IPS DF 19.7 (cell line): ENCODE results near the gene ATP6V1B1.

Experiments
- DNase-seq: peaks from one replicate; pipeline ENCODE4 v3.0.0-alpha.2; 2013; ENCODE audit warnings: low read depth, low spot score

Gene ATP6V1B1

DNA sequence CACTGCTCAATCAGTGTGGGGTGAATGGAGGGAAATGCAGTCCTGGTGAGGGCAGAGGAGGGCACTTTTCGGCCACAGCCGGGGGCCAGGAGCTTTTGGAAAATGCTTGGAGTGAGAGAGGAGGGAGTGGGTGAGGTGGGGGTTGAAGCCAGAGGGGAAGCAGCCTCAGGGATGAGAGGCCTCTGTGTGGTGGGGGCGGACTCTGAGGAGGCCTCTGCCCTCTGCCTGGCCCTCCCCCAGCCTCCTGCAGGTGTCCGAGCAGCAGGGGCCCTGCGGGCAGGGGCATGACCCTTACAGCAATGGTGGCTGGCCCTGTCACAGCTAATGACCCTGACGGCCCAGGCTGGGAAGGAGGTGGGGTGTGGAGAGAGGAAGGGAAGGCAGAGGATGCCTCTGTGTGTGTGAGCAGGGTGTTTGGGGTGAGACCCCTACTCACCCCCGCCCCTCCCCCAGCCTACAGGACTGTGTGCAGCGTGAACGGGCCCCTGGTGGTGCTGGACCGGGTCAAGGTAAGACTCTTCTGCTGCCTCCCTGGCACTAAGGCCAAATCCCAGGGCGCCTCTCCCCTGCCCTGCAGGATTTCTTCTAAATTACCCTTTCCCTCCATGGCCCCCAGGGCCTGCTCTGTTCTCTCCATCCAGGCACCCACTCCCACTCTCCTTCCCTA, 7.6 kb downstream of the ATP6V1B1 start:
- no peak for DNase-seq

DNA sequence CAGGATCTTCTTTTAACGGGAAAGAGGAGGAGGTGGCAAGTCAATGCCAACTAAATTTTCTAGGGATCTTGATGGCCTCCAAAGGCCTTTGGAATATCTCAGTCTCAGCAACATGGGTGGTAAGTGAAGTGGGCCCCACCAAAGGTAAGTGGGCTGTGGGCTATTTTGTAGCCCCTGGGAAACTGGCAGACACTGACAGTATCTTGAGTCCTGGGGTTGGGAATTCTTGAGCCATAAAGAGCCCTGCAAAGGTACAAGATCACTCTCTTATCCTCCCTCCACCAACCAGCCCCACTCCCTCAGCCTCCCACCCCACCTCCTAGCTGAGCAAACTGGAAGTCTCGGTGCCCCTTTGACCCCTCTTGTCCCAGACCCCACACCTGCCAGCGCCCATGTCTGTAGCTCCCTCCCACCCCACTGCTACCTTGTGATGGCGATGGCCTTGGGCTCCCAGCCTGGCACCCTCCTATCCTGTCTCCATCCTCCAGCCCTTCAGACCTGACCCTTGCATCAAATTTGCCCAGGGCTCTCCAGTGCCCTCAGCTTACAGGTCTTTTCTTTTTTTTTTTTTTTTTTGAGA, 8.5 kb downstream of the ATP6V1B1 start:
- no peak for DNase-seq

DNA sequence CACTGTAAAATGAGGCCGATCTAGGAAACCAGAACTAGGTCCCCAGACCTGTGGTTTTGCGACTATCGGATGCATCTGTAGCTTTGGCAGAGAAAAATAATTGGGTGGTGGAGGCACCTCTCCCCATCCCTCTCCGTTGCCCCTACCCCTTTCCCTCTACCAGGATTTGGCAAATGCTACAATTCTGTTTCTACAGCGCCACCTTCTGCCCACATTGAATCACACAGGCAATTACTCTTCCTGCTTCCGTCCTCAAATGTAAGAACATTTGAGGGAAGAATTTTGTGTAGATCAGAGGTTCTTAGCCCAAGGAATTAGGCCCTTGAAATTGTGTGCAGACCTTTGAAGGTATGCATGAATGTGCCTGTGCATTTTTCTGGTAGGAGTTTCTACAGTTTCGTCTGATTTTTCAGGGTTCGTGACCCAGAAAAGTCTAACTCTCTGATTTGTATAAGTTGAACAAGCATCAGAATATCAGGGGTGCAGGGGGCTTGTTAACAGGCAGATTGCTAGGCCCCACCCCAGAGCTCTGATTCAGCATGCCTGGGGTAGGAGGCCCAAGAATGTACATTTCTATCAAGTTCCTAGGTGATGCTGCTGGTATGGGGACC, 11.2 kb downstream of the ATP6V1B1 start:
- no peak for DNase-seq

DNA sequence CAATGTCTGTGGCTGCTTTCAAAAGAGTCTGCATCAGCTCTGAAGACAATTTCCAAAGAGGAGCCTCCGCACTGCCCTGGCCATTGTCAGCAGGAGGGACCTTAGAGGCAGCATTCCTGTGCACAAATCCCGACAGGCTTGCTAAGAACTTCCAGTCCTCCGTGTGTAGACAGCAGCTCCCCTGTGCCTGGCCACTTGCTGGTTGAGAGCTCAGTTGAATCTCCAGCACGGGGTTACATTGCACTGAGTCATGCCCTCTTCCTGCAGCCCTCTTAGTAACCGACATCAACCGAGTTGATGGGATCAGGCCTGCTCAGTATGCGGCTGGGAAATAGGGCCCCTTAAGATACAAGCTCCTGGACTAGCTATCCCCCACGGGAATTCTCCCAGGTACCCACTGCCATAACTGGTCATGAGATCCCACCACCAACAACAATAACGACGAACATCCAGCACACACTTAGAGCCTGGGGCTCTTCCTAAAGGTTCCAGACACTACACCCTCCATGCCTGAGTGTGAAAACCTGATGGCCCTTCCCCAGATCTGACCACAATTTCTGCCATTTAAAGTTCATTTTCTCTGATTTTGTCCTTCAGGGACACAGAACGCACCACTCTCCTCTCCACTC, 12.0 kb downstream of the ATP6V1B1 start:
- no peak for DNase-seq

DNA sequence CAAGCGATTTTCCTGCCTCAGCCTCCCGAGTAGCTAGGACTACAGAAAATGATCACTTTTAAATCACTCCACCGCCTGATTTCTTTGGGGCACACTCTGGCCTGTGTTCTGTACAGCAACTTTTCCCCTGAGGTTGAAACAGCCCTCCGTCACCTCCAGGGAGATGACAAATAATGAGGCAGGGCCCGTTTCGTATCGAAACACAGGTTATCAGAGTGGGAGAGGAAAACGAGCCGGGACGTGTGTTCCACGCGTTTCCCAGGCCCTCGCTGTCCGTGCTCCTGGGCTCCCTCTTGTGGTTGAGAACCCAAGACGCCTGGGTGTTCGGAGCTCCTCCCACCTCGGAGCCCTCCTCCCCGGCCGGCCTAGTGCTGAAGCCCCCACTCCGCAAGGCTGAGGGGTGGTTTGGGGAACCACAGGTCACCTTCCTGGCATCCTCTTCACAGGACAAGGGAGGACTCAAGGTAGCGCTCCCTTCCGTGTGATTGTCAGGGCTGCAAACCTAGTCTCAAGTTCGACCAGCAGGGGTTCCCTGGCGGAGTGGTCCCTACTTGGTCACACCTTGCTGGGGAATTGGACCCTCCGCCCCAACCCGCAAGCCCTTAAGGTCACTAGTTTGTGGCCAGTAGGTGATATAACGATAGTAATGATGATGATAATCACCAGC, 12.8 kb downstream of the ATP6V1B1 start:
- DNase-seq: no peak

DNA sequence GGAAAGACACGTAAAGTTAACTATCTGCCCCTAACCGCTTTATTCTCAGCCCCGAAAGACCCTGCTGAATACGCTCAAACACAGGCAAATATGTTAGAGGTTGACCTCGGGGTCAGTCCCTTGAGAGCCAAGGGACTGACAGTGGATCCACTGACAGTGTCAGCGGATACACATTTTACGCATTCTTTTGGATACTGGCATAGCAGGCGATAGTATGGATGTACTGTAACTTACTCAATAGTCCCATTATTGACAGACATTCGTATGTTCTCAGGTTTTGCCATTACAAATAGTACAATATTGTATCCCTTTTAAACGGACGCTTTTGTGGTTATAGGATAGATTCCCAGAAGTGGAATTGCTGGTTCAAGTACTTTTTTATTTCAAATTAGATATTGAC, 13.4 kb downstream of the ATP6V1B1 start:
- no peak for DNase-seq

DNA sequence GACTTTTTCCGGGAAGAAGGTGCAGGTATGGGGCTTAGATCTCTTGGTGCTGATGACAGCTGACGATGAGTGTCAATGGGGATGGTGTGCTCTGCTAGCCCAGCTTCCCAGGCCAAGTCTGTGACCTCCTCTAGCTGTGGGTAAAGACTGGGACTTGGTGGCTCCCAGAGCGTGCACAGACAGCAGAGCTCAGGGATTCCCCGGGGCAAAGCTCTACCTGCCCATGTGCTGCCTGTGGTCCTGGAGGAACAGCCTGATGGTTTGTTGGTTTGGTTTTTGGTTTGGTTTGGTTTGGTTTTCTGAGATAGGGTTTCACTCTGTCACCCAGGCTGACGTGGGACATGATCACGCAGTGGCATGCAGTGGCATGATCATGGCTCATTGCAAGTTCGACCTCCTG, 19.2 kb downstream of the ATP6V1B1 start:
- no peak for DNase-seq

DNA sequence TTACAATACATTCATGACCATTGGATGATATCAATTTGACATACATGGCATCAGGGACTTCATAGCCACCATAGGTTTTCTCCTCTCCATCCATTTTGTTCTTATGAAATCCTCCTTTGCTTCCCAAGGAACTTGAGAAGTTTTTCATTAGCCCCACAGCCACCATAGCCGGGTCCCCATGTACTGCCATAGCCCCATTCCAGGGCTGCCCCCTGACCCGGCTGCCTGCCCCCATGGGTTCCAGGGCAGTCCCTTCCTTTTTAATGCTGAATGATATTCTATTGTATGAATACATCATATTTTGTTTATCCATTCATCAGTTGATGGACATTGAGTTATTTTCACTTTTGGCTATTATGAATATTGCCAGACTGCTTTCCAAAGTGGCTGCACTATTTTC, 20.4 kb downstream of the ATP6V1B1 start:
- no peak for DNase-seq

DNA sequence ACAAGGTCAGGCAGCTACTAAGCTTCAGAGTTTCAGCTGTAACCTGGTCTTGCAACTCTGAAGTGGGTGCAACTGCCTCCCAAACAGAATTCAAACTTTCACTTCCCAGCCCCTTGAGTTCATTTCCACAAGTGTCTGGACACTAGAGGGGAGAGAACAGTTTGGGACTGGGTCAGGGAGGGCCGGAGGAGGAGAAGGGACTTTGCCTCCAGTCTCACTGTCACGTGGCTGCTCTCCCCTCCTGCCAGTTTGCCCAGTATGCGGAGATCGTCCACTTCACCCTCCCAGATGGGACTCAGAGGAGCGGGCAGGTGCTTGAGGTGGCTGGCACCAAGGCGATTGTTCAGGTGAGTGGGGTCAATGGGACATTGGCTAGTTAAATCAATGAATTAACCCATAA, 22.1 kb downstream of the ATP6V1B1 start:
- DNase-seq: no peak

DNA sequence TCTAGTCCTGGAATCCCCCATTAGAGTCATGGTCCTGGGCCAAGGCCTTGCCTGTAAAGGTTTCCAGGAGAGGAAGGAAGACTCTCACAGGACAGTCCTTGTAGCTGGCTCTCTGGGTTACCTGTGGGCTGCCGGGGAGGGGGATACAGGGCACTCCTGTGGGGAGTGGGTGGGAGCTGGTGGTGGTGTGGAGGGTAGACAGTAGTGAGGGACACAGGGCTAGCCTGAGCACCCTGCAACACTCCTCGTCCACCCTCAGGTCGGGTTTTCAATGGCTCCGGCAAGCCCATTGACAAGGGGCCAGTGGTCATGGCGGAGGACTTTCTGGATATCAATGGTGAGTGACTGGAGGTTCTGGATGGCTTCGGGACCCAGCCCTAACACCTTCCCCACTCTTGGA, 23.1 kb downstream of the ATP6V1B1 start:
- no peak for DNase-seq

DNA sequence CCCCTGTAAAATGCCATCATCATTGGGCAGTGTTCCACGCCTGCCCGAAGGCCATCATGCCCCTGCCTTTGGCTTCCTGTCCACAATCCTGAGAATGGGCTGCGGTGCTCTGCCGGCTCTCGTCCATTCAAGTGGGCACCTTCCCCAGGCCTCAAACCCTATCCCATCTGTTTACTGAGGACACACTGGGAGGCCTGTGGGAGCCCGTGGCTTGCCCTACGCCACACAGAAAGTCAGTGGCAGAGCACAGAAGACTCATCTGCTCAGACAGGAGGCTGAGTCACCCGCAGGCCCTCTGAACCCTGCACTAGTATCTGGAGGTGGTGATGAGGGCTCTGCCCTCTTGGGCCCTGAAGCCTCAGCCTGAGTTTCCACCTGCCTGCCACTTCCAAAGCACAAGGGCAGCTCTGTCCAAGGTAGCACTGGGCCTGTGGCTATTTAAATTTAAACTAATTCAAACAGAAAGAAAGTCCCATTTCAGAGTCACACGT, 23.6 kb downstream of the ATP6V1B1 start:
- DNase-seq: no peak

DNA sequence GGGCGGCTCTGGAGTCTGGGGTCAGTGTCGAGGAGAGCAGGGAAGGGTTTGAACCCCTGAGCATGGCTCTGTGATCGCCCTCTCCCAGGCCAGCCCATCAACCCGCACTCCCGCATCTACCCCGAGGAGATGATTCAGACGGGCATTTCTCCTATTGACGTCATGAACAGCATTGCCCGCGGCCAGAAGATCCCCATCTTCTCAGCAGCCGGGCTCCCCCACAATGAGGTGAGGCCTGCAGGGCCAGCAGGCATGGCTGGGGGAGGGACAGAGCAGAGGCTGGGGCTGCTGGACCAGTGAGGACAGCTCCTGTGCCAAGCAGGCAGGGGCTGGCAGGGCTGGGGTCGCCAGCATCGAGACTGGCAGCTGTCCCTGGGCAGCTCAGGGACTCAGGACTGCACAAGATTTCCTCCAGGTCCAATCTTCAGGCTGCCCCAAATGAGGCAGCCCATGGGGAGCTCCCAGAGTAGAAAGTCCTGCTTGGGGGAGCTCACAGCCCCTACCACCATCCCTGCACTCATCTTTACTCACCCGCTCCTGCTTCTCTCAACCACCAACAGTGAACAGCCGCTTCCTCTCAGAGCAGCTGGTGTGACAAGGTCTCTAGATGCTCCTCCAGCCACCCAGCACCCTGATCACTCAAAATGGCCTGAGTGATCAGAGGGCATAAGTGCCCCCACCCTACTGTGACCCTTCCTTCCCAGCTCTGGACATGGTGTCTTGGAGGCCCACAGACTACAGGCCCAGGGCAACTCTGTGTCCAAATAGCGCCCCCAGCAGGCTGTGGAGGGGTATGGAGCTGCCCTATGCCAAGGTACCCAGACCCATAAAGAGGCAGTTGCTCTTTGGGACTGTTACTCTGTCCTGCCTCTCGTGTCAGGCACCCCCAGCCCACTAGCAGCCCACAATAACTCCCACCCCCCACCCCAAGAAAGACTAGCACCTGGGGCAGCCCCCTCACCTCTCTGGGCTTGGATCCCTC, 24.4 kb downstream of the ATP6V1B1 start:
- DNase-seq: no peak

DNA sequence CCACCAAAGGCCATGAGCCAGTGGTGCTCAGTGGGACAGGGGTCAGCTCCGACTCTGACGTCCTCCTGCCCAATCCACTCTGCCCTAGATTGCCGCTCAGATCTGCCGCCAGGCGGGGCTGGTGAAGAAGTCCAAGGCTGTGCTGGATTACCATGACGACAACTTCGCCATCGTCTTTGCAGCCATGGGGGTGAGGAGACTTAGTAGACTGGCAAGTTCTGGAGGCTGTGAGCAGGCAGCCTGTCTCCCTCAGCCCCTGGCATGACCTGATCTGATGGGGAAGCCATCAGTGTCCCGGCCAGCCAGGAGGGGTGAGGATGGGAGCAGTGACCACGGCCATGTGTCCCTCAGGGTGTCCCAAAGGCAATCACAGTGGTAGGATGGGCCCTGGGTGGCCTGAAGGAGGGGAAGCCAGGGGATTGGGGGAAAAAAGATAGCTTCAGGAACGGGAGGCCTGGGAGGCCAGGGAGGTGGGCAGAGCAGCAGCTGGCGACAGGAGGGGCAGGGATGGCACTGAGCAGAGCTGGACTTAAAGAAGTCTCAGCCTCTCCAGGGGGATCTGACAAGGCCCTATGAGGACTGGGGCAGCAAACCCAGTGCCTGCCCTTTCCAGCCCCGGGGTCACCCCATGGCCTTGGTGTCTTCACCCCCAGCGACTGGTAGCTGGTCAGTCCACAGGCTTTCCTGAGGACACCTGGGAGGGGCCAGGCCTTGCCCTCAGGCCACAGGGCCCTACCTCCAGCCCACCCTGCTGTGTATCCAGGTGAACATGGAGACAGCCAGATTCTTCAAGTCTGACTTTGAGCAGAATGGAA, 25.3 kb downstream of the ATP6V1B1 start:
- no peak for DNase-seq

DNA sequence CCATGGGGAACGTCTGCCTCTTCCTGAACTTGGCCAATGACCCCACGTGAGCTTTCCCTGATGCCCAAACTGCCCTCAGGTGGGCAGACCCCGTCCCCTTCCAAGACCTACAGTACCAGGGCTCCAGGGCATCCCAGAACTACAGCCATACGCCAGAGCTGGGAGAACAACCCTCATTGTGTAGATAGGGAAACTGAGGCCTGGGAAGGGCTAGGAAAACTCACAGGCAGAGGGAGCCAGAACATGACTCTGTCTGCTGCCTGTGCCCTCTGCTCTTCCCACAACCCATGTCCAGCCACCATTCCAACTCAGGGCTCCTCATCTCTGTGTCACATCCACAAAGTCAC, 25.9 kb downstream of the ATP6V1B1 start:
- no peak for DNase-seq

DNA sequence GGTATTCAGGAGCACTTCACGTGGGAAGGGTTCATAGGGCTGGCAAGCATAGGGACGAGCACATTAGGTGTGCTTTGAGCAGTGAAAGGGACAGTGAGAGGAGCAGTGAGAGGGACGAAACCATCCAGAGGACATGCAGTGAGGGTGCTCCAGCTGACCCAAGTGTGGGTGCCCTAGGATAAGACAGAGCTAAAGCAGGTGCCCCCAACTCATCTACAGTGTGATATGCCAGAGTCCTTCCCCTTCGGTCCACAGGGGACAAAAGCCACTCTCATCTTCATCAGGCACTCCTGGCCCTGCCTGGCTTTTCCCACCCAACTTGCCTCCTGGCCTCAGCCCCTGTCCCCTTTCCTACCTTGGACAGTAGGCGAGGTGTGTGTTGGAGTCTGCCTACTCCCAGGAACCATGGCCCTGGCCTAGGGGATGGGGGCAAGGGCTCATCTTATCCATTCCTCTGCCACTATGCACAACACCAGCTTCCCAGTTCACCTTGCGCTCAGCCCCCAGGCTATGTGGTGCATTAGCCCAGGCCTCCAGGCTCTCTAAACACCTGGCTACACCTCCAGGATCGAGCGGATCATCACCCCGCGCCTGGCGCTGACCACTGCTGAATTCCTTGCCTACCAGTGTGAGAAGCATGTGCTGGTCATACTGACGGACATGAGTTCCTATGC, 26.6 kb downstream of the ATP6V1B1 start:
- no peak for DNase-seq

DNA sequence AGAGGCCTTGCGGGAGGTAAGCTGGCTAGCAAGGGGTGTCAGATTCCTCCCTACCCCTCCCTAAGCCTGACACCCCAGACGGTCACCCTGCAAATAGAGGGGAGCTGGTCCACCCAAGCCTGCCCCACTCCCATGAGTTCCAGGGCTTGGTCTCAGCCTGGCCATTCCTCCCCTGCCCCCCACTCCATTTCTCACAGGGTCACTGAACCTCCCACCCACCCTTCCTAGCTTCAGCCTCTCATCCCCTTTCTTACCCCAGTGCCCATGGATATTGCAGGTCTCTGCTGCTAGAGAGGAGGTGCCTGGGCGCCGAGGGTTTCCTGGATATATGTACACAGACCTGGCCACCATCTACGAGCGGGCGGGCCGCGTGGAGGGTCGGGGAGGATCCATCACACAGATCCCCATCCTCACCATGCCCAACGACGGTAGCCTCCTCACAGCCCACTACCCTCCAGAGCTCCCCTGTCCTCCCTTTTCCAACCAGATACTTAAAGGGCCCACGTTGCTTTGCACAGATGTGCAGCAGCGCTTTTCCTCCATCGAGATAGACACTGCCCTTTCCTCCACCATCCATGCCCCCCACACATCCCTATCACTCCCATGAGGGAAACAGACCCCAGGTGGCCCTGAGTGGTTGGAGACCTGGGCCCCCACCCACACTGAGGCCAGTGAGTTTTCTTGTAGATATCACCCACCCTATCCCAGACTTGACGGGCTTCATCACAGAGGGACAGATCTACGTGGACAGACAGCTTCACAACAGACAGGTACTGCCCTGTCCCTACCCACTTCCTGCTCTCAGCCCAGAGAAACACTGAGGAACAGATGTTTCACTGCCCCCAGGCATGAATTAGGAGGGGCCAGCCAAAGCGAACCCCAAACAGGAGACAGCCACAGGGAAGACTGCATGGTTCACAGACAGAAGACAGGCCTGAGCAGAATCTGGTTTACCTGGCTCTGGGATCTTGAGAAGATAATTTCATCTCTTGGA, 27.5 kb downstream of the ATP6V1B1 start:
- DNase-seq: no peak

DNA sequence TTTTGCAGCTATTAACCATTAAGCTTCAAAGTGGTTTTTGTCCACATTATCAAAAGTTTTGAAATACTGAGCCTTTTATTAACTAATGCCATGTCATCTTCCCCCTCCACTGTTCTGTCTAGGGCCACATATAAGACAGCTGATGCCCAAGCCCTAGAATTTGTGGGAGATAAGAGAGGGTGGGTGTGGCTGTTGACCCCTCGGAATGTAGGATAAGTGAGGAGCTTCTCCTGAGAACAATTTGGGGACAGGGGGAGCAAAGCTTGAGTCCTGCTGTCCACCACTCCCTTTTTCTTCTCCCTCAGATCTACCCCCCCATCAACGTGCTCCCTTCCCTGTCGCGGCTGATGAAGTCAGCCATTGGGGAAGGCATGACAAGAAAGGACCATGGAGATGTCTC, 28.4 kb downstream of the ATP6V1B1 start:
- no peak for DNase-seq

DNA sequence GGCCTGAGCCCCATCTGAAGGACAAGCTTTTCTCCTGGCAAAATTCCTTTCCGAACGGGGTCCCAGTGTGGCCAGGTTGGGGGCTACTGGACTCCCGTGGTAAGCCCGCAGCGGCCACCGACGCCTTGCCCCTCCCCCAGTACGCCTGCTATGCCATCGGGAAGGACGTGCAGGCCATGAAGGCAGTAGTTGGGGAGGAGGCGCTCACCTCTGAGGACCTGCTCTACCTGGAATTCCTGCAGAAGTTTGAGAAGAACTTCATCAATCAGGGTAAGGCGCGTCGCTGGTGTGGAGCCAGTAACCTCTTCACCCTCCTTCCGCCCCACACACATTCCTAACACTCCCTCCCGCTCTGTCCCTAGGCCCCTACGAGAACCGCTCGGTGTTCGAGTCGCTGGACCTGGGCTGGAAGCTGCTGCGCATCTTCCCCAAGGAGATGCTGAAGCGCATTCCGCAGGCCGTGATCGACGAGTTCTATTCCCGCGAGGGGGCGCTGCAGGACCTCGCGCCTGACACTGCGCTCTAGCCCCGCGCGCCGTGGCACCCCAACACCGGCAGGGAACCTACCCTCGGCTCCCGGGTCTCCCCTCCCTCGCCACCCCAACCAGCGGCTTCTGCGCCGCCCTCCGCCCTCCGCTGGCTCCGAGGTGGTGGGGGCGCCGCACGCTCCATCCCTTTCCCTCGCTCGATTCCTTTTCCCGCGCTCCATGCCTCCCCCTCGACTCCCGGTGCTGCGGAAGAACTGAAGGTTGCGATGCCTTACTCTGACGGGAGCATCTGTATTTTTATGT, 29.1 kb downstream of the ATP6V1B1 start:
- DNase-seq: no peak
